BLaER1 (cell line): ENCODE measurements around the gene KIAA1671.
A peak's percentile ranks its signal among the peaks of the same experiment; 100 is the strongest.

Experiments used
- H3K27ac ChIP-seq: shearing (Covaris generic); formaldehyde crosslinking; 2 replicates; pipeline ENCODE4 v1.8.1; 2022
- H3K27me3 ChIP-seq: shearing (Covaris generic); formaldehyde crosslinking; 2 replicates; pipeline ENCODE4 v1.8.1; 2022
- H3K36me3 ChIP-seq: shearing (Covaris generic); formaldehyde crosslinking; 2 replicates; pipeline ENCODE4 v1.8.1; 2022
- H3K4me1 ChIP-seq: shearing (Covaris generic); formaldehyde crosslinking; 2 replicates; pipeline ENCODE4 v1.8.1; 2022
- H3K4me2 ChIP-seq: shearing (Covaris generic); formaldehyde crosslinking; 2 replicates; pipeline ENCODE4 v1.8.1; 2022
- H3K4me3 ChIP-seq: shearing (Covaris generic); formaldehyde crosslinking; 2 replicates; pipeline ENCODE4 v1.8.1; 2022
- H3K9ac ChIP-seq: shearing (Covaris generic); formaldehyde crosslinking; 2 replicates; pipeline ENCODE4 v1.8.1; 2022
- H3K9me3 ChIP-seq: shearing (Covaris generic); formaldehyde crosslinking; 2 replicates; pipeline ENCODE4 v1.8.1; 2022
- H4K20me1 ChIP-seq: shearing (Covaris generic); formaldehyde crosslinking; 2 replicates; pipeline ENCODE4 v1.8.1; 2022
- Cebpa-rat ChIP-seq: shearing (Covaris generic); IDR thresholded peaks from 2 replicates; pipeline ENCODE4 v1.8.1; 2022

The KIAA1671 gene

GRCh38 chr22:25006354-25006753 lies 53.8 kb downstream of the KIAA1671 start:
- Histone ChIP-seq H3K4me3 (no peak overlapping the region), H3K36me3 (no peaks in the 10 kb centered on the region), H3K4me1 (peaks cover 31% of the 10 kb centered on the region), H3K4me2 (no peak overlapping the region), H3K9ac (no peak overlapping the region), H4K20me1 (peaks cover 15% of the 10 kb centered on the region; the same call in 1 of the 2 replicates), H3K27ac (no peak overlapping the region), H3K9me3 (peaks cover 6% of the 10 kb centered on the region; the same call in 1 of the 2 replicates), H3K27me3 (peaks cover 56% of the 10 kb centered on the region)
- no peak for TF ChIP-seq Cebpa-rat

- Histone ChIP-seq H3K36me3 (no peaks in the 10 kb centered on the region), H3K9ac (no peak overlapping the region), H3K9me3 (peaks cover 6% of the 10 kb centered on the region; the same call in 1 of the 2 replicates), H3K4me1 (peaks cover 25% of the 10 kb centered on the region), H3K4me3 (no peak overlapping the region), H3K4me2 (no peak overlapping the region), H4K20me1 (peaks cover 5% of the 10 kb centered on the region; the same call in 1 of the 2 replicates), H3K27me3 (peaks cover 52% of the 10 kb centered on the region), H3K27ac (no peak overlapping the region)
- no peak for TF ChIP-seq Cebpa-rat
Measured at GRCh38 chr22:25007444-25008106, 55.1 kb downstream of the KIAA1671 start.

- Histone ChIP-seq H3K27ac (no peak overlapping the region), H3K4me1 (peaks cover 31% of the 10 kb centered on the region), H3K36me3 (no peaks in the 10 kb centered on the region), H3K4me3 (no peak overlapping the region), H3K4me2 (peak overlapping the region; percentile 48), H3K27me3 (peaks cover 41% of the 10 kb centered on the region), H3K9me3 (peaks cover 6% of the 10 kb centered on the region; the same call in 1 of the 2 replicates), H4K20me1 (peaks cover 5% of the 10 kb centered on the region; the same call in 1 of the 2 replicates), H3K9ac (no peak overlapping the region)
- no peak for TF ChIP-seq Cebpa-rat
Measured at GRCh38 chr22:25008666-25009065, 56.1 kb downstream of the KIAA1671 start.

- H3K27ac ChIP-seq, result no peak overlapping the region
- H3K36me3 ChIP-seq, result no peaks in the 10 kb centered on the region
- H3K9ac ChIP-seq, result no peak overlapping the region
- H3K4me1 ChIP-seq, result peaks cover 28% of the 10 kb centered on the region
- no peak overlapping the region for H3K4me3 ChIP-seq
- peaks cover under 1% of the 10 kb centered on the region for H3K27me3 ChIP-seq
- peak overlapping the region; percentile 16 for H3K4me2 ChIP-seq
- peaks cover 5% of the 10 kb centered on the region; the same call in 1 of the 2 replicates for H4K20me1 ChIP-seq
- no peak for TF ChIP-seq Cebpa-rat
- no peaks in the 10 kb centered on the region for H3K9me3 ChIP-seq
Measured at GRCh38 chr22:25012741-25013143, 60.2 kb downstream of the KIAA1671 start.

GRCh38 chr22:25013607-25014006 lies 61.1 kb downstream of the KIAA1671 start:
- Histone ChIP-seq H3K4me2 (no peak overlapping the region), H3K4me3 (no peak overlapping the region), H3K36me3 (no peaks in the 10 kb centered on the region), H3K4me1 (peaks cover 20% of the 10 kb centered on the region), H4K20me1 (peaks cover under 1% of the 10 kb centered on the region; the same call in 1 of the 2 replicates), H3K27me3 (no peaks in the 10 kb centered on the region), H3K9me3 (no peaks in the 10 kb centered on the region), H3K27ac (no peak overlapping the region), H3K9ac (no peak overlapping the region)
- TF ChIP-seq Cebpa-rat, result no peak

GRCh38 chr22:25014896-25015755 lies 62.6 kb downstream of the KIAA1671 start:
- TF ChIP-seq Cebpa-rat, result no peak

GRCh38 chr22:25016311-25016710 lies 63.8 kb downstream of the KIAA1671 start:
- Histone ChIP-seq H3K27me3 (no peaks in the 10 kb centered on the region), H4K20me1 (no peaks in the 10 kb centered on the region), H3K9ac (no peak overlapping the region), H3K9me3 (no peaks in the 10 kb centered on the region), H3K36me3 (no peaks in the 10 kb centered on the region), H3K4me2 (no peak overlapping the region), H3K27ac (no peak overlapping the region), H3K4me3 (no peak overlapping the region), H3K4me1 (peaks cover 11% of the 10 kb centered on the region)
- TF ChIP-seq Cebpa-rat, result no peak

More at GRCh38 chr22:25014896-25015755, 62.6 kb downstream of the KIAA1671 start:
- Histone ChIP-seq H3K36me3 (no peaks in the 10 kb centered on the region), H4K20me1 (no peaks in the 10 kb centered on the region), H3K9me3 (no peaks in the 10 kb centered on the region), H3K9ac (no peak overlapping the region), H3K4me1 (peaks cover 11% of the 10 kb centered on the region), H3K4me3 (no peak overlapping the region), H3K27me3 (no peaks in the 10 kb centered on the region), H3K27ac (no peak overlapping the region), H3K4me2 (no peak overlapping the region)

- Histone ChIP-seq H3K4me3 (no peak overlapping the region), H3K9ac (no peak overlapping the region), H3K36me3 (no peaks in the 10 kb centered on the region), H3K27me3 (no peaks in the 10 kb centered on the region), H3K4me2 (no peak overlapping the region), H3K4me1 (peaks cover 6% of the 10 kb centered on the region), H3K9me3 (no peaks in the 10 kb centered on the region), H4K20me1 (no peaks in the 10 kb centered on the region), H3K27ac (no peak overlapping the region)
- no peak for TF ChIP-seq Cebpa-rat
Measured at GRCh38 chr22:25018009-25018408, 65.5 kb downstream of the KIAA1671 start.

GRCh38 chr22:25019427-25020184 lies 67.1 kb downstream of the KIAA1671 start:
- no peaks in the 10 kb centered on the region for H4K20me1 ChIP-seq
- no peak overlapping the region for H3K4me3 ChIP-seq
- H3K27ac ChIP-seq, result no peak overlapping the region
- no peak for TF ChIP-seq Cebpa-rat
- H3K9ac ChIP-seq, result no peak overlapping the region
- H3K9me3 ChIP-seq, result no peaks in the 10 kb centered on the region
- no peaks in the 10 kb centered on the region for H3K36me3 ChIP-seq
- no peak overlapping the region for H3K4me2 ChIP-seq
- no peaks in the 10 kb centered on the region for H3K27me3 ChIP-seq
- no peaks in the 10 kb centered on the region for H3K4me1 ChIP-seq
